GM23338 (cell line): ENCODE measurements around the gene EFNB2. TPM values are rescaled to one million over a fixed set of nuclear protein-coding genes. Genes with fewer than 3 reads are reported as not detected.

Experiments used
- ATAC-seq: fragments of 200-7000 bp; cut with Tn5 transposase; 3 replicates; pipeline ENCODE4 v1.9.1; 2020
- DNase-seq: peaks from one replicate; pipeline ENCODE4 v3.0.0-alpha.2; 2015; ENCODE audit warnings: low spot score
- H2AFZ ChIP-seq: fragments of 200-600 bp; sonication (generic); 2 replicates; pipeline ENCODE4 v1.8.0; 2016; ENCODE audit warnings: antibody characterized with exemption, mild to moderate bottlenecking, moderate library complexity
- H3F3A ChIP-seq: fragments of 200-600 bp; sonication (generic); replicated peaks from 2 replicates; pipeline ENCODE4 v1.8.0; 2017; ENCODE audit warnings: antibody characterized with exemption, mixed run types, low read depth
- H3K27ac ChIP-seq: fragments of 200-600 bp; sonication (generic); 2 replicates; pipeline ENCODE4 v1.6.1; 2016; ENCODE audit warnings: low read depth
- H3K27me3 ChIP-seq: fragments of 200-600 bp; sonication (generic); 2 replicates; pipeline ENCODE4 v1.8.0; 2016; ENCODE audit warnings: mild to moderate bottlenecking, mixed run types, moderate library complexity; ENCODE audit not compliant: insufficient read depth
- H3K36me3 ChIP-seq: fragments of 200-600 bp; sonication (generic); 2 replicates; pipeline ENCODE4 v1.8.0; 2016; ENCODE audit warnings: mild to moderate bottlenecking; ENCODE audit not compliant: insufficient read depth
- H3K4me1 ChIP-seq: fragments of 200-600 bp; sonication (generic); 2 replicates; pipeline ENCODE4 v1.8.0; 2016; ENCODE audit warnings: mild to moderate bottlenecking, moderate library complexity; ENCODE audit not compliant: insufficient read depth
- H3K4me2 ChIP-seq: fragments of 200-600 bp; sonication (generic); 2 replicates; pipeline ENCODE4 v1.7.1; 2017; ENCODE audit warnings: mixed run types
- H3K4me3 ChIP-seq: fragments of 200-600 bp; sonication (generic); 2 replicates; pipeline ENCODE4 v1.6.1; 2016; ENCODE audit warnings: mixed run types
- H3K79me2 ChIP-seq: fragments of 200-600 bp; sonication (generic); replicated peaks from 2 replicates; pipeline ENCODE4 v1.8.0; 2017; ENCODE audit warnings: mild to moderate bottlenecking; ENCODE audit not compliant: insufficient read depth
- H3K9me2 ChIP-seq: fragments of 200-600 bp; sonication (generic); 2 replicates; pipeline ENCODE4 v1.8.0; 2017; ENCODE audit not compliant: insufficient read depth
- H4K20me1 ChIP-seq: fragments of 200-600 bp; sonication (generic); replicated peaks from 2 replicates; pipeline ENCODE4 v1.8.0; 2017; ENCODE audit warnings: mild to moderate bottlenecking; ENCODE audit not compliant: insufficient read depth
- H3K27ac Mint-ChIP-seq: 2 replicates; pipeline ENCODE4 v1.8.0; 2020; ENCODE audit warnings: inconsistent platforms, mild to moderate bottlenecking, moderate library complexity, mixed read lengths
- H3K27me3 Mint-ChIP-seq: 3 replicates; pipeline ENCODE4 v1.8.0; 2022; ENCODE audit warnings: low read depth, mild to moderate bottlenecking, moderate library complexity, mixed read lengths, inconsistent platforms; ENCODE audit not compliant: insufficient read depth, poor library complexity
- H3K36me3 Mint-ChIP-seq: 3 replicates; pipeline ENCODE4 v1.8.0; 2021; ENCODE audit warnings: low read depth, mild to moderate bottlenecking, inconsistent platforms, moderate library complexity, mixed read lengths
- H3K4me1 Mint-ChIP-seq: 3 replicates; pipeline ENCODE4 v1.8.0; 2020; ENCODE audit warnings: mild to moderate bottlenecking, inconsistent platforms, mixed read lengths
- H3K4me3 Mint-ChIP-seq: 3 replicates; pipeline ENCODE4 v1.8.0; 2021; ENCODE audit warnings: moderate library complexity, mild to moderate bottlenecking, inconsistent platforms, mixed read lengths
- H3K9me3 Mint-ChIP-seq: 3 replicates; pipeline ENCODE4 v1.8.0; 2020; ENCODE audit warnings: moderate library complexity, mild to moderate bottlenecking, inconsistent platforms, mixed read lengths
- CREB1 ChIP-seq: fragments of 250-450 bp; sonication (Bioruptor Pico); IDR thresholded peaks from 2 replicates; pipeline ENCODE4 v1.5.0; 2020; ENCODE audit warnings: low read depth, mild to moderate bottlenecking, moderate library complexity
- EZH2 ChIP-seq: fragments of 200-600 bp; sonication (generic); IDR thresholded peaks from one replicate; pipeline ENCODE4 v1.8.0; 2017; ENCODE audit warnings: antibody characterized with exemption, mild to moderate bottlenecking, low read depth; ENCODE audit not compliant: unreplicated experiment
- EZH2phosphoT487 ChIP-seq: fragments of 200-600 bp; sonication (generic); IDR thresholded peaks from one replicate; pipeline ENCODE4 v1.8.1; 2018; ENCODE audit warnings: antibody characterized with exemption; ENCODE audit not compliant: unreplicated experiment
- JUNB ChIP-seq: IDR thresholded peaks from one replicate; pipeline ENCODE4 v1.6.1; 2016; ENCODE audit warnings: antibody characterized with exemption; ENCODE audit not compliant: unreplicated experiment
- STAT1 ChIP-seq: IDR thresholded peaks from one replicate; pipeline ENCODE4 v1.6.1; 2016; ENCODE audit warnings: antibody characterized with exemption; ENCODE audit not compliant: unreplicated experiment
- ZNF114 ChIP-seq: fragments of 250-450 bp; sonication (Bioruptor Pico); IDR thresholded peaks from 2 replicates; pipeline ENCODE4 v1.5.0; 2020; ENCODE audit warnings: mild to moderate bottlenecking, moderate library complexity
- ZNF331 ChIP-seq: fragments of 250-450 bp; sonication (Bioruptor Pico); IDR thresholded peaks from 2 replicates; pipeline ENCODE4 v1.5.0; 2020; ENCODE audit warnings: low read depth, mild to moderate bottlenecking, moderate library complexity
- polyA plus RNA-seq: library from polyadenylated mRNA; unstranded; fragments of >200 nt; fragmentation: Nextera tagmentation; extraction: Ambion mirVana; gene quantifications from 2 replicates; pipeline ENCODE4 v1.2.1, GENCODE V29; 2016
- total RNA-seq: library from RNA; depleted of rRNA; stranded (reverse); fragments of >200 nt; shearing (Covaris generic); gene quantifications from 2 replicates; pipeline ENCODE4 v1.2.3, GENCODE V29; 2014
- TF ChIP-seq, protein P1 (sequence below): fragments of 250-450 bp; sonication (Bioruptor Pico); IDR thresholded peaks from 2 replicates; pipeline ENCODE4 v1.5.0; 2020; ENCODE audit warnings: mild to moderate bottlenecking, moderate library complexity
- TF ChIP-seq, protein P2 (sequence below), 2 experiments: fragments of 200-600 bp in 1 of 2; sonication (generic) in 1 of 2; conservative IDR thresholded peaks; 2 replicates each; pipeline versions ENCODE4 v1.5.1 to v1.6.1; 2016 to 2017; ENCODE audit warnings: antibody characterized with exemption in 2 of 2, low read depth in 2 of 2, mild to moderate bottlenecking in 2 of 2, moderate library complexity in 1 of 2
- TF ChIP-seq, protein P3 (sequence below): IDR thresholded peaks from 2 replicates; pipeline ENCODE4 v1.6.1; 2016; ENCODE audit warnings: antibody characterized with exemption

Gene EFNB2
- total and polyA plus RNA-seq, 2 experiments from 2014 or later = 5.7 to 10.9 TPM

DNA sequence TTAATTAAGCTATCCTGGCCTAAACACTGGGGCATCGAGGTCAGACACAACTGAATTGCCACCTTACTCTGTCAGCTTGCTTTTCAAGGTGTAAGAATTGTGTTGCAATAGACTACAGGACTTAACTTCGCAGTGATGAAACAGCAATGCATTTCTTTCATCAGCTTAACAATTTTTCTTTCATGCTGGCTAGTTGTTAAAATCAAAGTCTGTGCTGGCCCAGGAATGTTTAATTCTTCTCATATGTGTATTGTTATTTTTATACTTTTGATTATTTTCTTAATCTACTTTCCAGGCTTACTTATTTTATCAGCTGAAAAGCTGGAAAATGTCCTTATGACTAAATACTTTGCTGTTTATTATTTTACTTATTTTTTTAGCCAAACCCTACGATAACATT lies 79.7 kb downstream of the EFNB2 start (continued):
- TF ChIP-seq JUNB (no peak), ZNF114 (CRISPR knock-in tag) (no peak)

DNA sequence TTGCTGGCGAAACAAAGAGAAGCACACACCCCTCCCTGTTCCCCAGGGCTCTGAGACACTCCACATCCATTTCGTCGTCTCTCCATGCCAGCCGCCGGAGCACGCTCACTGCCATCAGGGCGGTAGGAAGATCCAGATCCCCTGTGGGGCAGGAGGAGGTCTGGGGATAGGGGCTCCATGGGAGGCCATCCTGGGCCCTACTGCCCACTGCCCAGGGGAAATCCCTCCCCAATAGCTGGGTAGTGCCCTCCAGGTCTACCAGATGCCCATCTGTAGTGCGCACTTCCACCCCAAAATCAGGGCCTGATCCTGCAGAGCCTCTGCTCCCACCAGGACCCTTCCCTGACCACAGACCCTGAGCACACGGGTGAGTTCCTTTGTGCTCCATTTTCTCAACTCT lies 80.3 kb downstream of the EFNB2 start:
- H3K4me1 Mint-ChIP-seq = peaks cover 7% of the 10 kb centered on the region
- H3K27me3 Mint-ChIP-seq = peaks cover 2% of the 10 kb centered on the region
- DNase-seq (no peak), ATAC-seq (no peak)
- TF ChIP-seq EZH2 (no peak), STAT1 (no peak), JUNB (no peak), ZNF331 (no peak), EZH2phosphoT487 (no peak), CREB1 (CRISPR knock-in tag) (no peak)
- TF ChIP-seq, protein P1, sequence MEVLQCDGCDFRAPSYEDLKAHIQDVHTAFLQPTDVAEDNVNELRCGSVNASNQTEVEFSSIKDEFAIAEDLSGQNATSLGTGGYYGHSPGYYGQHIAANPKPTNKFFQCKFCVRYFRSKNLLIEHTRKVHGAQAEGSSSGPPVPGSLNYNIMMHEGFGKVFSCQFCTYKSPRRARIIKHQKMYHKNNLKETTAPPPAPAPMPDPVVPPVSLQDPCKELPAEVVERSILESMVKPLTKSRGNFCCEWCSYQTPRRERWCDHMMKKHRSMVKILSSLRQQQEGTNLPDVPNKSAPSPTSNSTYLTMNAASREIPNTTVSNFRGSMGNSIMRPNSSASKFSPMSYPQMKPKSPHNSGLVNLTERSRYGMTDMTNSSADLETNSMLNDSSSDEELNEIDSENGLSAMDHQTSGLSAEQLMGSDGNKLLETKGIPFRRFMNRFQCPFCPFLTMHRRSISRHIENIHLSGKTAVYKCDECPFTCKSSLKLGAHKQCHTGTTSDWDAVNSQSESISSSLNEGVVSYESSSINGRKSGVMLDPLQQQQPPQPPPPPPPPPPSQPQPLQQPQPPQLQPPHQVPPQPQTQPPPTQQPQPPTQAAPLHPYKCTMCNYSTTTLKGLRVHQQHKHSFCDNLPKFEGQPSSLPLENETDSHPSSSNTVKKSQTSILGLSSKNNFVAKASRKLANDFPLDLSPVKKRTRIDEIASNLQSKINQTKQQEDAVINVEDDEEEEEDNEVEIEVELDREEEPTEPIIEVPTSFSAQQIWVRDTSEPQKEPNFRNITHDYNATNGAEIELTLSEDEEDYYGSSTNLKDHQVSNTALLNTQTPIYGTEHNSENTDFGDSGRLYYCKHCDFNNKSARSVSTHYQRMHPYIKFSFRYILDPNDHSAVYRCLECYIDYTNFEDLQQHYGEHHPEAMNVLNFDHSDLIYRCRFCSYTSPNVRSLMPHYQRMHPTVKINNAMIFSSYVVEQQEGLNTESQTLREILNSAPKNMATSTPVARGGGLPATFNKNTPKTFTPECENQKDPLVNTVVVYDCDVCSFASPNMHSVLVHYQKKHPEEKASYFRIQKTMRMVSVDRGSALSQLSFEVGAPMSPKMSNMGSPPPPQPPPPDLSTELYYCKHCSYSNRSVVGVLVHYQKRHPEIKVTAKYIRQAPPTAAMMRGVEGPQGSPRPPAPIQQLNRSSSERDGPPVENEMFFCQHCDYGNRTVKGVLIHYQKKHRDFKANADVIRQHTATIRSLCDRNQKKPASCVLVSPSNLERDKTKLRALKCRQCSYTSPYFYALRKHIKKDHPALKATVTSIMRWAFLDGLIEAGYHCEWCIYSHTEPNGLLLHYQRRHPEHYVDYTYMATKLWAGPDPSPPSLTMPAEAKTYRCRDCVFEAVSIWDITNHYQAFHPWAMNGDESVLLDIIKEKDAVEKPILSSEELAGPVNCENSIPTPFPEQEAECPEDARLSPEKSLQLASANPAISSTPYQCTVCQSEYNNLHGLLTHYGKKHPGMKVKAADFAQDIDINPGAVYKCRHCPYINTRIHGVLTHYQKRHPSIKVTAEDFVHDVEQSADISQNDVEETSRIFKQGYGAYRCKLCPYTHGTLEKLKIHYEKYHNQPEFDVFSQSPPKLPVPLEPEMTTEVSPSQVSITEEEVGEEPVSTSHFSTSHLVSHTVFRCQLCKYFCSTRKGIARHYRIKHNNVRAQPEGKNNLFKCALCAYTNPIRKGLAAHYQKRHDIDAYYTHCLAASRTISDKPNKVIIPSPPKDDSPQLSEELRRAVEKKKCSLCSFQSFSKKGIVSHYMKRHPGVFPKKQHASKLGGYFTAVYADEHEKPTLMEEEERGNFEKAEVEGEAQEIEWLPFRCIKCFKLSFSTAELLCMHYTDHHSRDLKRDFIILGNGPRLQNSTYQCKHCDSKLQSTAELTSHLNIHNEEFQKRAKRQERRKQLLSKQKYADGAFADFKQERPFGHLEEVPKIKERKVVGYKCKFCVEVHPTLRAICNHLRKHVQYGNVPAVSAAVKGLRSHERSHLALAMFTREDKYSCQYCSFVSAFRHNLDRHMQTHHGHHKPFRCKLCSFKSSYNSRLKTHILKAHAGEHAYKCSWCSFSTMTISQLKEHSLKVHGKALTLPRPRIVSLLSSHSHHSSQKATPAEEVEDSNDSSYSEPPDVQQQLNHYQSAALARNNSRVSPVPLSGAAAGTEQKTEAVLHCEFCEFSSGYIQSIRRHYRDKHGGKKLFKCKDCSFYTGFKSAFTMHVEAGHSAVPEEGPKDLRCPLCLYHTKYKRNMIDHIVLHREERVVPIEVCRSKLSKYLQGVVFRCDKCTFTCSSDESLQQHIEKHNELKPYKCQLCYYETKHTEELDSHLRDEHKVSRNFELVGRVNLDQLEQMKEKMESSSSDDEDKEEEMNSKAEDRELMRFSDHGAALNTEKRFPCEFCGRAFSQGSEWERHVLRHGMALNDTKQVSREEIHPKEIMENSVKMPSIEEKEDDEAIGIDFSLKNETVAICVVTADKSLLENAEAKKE (CRISPR knock-in tag) = no peak
- TF ChIP-seq, protein P2, sequence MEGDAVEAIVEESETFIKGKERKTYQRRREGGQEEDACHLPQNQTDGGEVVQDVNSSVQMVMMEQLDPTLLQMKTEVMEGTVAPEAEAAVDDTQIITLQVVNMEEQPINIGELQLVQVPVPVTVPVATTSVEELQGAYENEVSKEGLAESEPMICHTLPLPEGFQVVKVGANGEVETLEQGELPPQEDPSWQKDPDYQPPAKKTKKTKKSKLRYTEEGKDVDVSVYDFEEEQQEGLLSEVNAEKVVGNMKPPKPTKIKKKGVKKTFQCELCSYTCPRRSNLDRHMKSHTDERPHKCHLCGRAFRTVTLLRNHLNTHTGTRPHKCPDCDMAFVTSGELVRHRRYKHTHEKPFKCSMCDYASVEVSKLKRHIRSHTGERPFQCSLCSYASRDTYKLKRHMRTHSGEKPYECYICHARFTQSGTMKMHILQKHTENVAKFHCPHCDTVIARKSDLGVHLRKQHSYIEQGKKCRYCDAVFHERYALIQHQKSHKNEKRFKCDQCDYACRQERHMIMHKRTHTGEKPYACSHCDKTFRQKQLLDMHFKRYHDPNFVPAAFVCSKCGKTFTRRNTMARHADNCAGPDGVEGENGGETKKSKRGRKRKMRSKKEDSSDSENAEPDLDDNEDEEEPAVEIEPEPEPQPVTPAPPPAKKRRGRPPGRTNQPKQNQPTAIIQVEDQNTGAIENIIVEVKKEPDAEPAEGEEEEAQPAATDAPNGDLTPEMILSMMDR (conservative IDR thresholded peaks at IDR 0.05; ENCODE audit: low read depth in 2 of 2) = no peak
- TF ChIP-seq, protein P3, sequence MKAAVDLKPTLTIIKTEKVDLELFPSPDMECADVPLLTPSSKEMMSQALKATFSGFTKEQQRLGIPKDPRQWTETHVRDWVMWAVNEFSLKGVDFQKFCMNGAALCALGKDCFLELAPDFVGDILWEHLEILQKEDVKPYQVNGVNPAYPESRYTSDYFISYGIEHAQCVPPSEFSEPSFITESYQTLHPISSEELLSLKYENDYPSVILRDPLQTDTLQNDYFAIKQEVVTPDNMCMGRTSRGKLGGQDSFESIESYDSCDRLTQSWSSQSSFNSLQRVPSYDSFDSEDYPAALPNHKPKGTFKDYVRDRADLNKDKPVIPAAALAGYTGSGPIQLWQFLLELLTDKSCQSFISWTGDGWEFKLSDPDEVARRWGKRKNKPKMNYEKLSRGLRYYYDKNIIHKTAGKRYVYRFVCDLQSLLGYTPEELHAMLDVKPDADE = no peak
- no peak overlapping the region for H3K27ac ChIP-seq
- no peaks in the 10 kb centered on the region for H3F3A ChIP-seq
- 0 out of 2 replicates have a peak overlapping the region, but pooled peaks have one; percentile 66 for H2AFZ ChIP-seq
- no peaks in the 10 kb centered on the region for H3K4me1 ChIP-seq
- no peak overlapping the region for H3K27ac Mint-ChIP-seq
- 0 out of 2 replicates have a peak, but pooled peaks cover 3% of the 10 kb centered on the region for H3K9me2 ChIP-seq
- no peaks in the 10 kb centered on the region for H3K36me3 ChIP-seq
- no peak overlapping the region for H3K4me2 ChIP-seq
- H3K79me2 ChIP-seq = no peaks in the 10 kb centered on the region
- H3K27me3 ChIP-seq = no peaks in the 10 kb centered on the region
- no peaks in the 10 kb centered on the region for H4K20me1 ChIP-seq
- no peak overlapping the region for H3K4me3 Mint-ChIP-seq
- no peaks in the 10 kb centered on the region for H3K9me3 Mint-ChIP-seq
- no peaks in the 10 kb centered on the region for H3K36me3 Mint-ChIP-seq
- no peak overlapping the region for H3K4me3 ChIP-seq
